OCI-LY1 (cell line): ENCODE data around the gene MED26.

ENCODE experiments used
- CTCF ChIP-seq: fragments of 200-600 bp; sonication (generic), shearing (Covaris generic); IDR thresholded peaks from 2 replicates; pipeline ENCODE4 v1.5.1; 2017; ENCODE audit warnings: mild to moderate bottlenecking, antibody characterized with exemption, low read length, moderate library complexity, mixed read lengths
- EZH2 ChIP-seq: fragments of 200-600 bp; sonication (generic), shearing (Covaris generic); IDR thresholded peaks from 2 replicates; pipeline ENCODE4 v1.8.0; 2017; ENCODE audit warnings: borderline replicate concordance, mixed run types, mild to moderate bottlenecking, antibody characterized with exemption, low read length, moderate library complexity, mixed read lengths

- TF ChIP-seq CTCF: no peak
- TF ChIP-seq EZH2: no peak
These were observed 14.2 kb downstream of the MED26 start for GRCh38 chr19:16613841-16614240.
